Head of caudate nucleus (tissue), 42 donors: Measurements from ENCODE around the gene ENO3.
"Not testable (repeated sequence)": the region's sequence is repeated elsewhere in the genome, so short reads cannot be mapped to it uniquely, and the experiment has no call there.

ENCODE experiments used
- DNase-seq, 42 donors: peaks; one replicate each; pipeline versions ENCODE4 v3.0.0 to v3.0.0-alpha.2; 2020 to 2021; ENCODE audit warnings: mixed read lengths in 7 of 42
- intact Hi-C: fragments of 100-400 bp; cut with DNase I; formaldehyde crosslinking; loops from one replicate; pipeline ENCODE4 v1.15.0; 2022

The ENO3 gene

GRCh38 chr17:4950746-4951204, at the start of gene ENO3:
TSS of gene ENO3 (plus strand) at chr17:4951119. CDS start at chr17:4951830, 711 bp downstream.
- intact Hi-C loops: no loop called here
- DNase-seq: no peak

DNA sequence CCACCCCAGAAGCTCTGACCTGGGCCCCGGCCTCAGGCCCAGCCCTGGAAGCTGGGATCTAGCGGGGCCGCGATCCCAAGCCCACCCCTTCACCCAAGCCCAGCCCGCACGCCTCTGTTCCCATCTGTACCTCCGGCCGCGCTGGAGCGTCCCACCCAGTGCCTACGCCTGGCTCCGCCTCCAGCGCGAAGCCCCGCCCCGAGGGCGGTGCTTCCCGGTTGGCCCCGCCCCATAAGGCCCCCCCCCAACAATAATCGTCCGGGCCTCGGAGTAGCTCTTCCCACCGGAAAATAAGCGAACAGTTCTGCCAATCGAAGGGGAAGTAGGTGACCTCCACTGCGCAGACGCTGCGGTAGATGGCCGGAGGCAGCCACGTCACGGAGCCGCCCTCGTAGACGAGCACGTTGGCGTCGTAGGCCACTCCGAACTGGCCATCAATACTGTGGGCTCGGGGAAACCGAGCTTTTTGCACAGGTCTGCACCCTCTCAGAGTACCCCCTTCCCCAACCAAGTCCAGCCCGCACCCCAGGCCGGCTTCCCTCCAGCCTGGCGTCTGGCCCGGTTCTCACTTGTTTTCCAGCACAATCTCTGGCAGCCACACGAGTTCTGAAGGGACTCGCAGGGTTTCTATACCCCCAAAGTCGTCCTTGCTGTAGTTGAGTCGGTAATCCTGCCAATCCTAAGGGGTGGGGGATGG, 49.1 kb upstream of the ENO3 start:
- DNase-seq: peak in 27 of 42 donors; percentile 27 to 71 (median 48)
- intact Hi-C loops: loop anchor here (10.0 kb wide), 1 partner anchor 163 kb away; no protein-coding TSS in a partner anchor

GRCh38 chr17:4902540-4902939, 48.4 kb upstream of the ENO3 start:
- intact Hi-C loops: loop anchor here (10.0 kb wide), 1 partner anchor 162 kb away; no protein-coding TSS in a partner anchor
- DNase-seq: no peak

- intact Hi-C loops: loop anchor here (10.0 kb wide), 1 partner anchor 162 kb away; no protein-coding TSS in a partner anchor
- peak; percentile 29 to 95 (median 82) for DNase-seq
These were observed 47.7 kb upstream of the ENO3 start, which contains the start of gene CHRNE for GRCh38 chr17:4903051-4903818. TSS of gene CHRNE (minus strand) at chr17:4903098. CDS start at chr17:4903063, 35 bp downstream.

- intact Hi-C loops: loop anchor here (10.0 kb wide), 1 partner anchor 158 kb away; no protein-coding TSS in a partner anchor
- not testable (repeated sequence) for DNase-seq
These were observed 44.3 kb upstream of the ENO3 start for GRCh38 chr17:4906642-4907041.

DNA sequence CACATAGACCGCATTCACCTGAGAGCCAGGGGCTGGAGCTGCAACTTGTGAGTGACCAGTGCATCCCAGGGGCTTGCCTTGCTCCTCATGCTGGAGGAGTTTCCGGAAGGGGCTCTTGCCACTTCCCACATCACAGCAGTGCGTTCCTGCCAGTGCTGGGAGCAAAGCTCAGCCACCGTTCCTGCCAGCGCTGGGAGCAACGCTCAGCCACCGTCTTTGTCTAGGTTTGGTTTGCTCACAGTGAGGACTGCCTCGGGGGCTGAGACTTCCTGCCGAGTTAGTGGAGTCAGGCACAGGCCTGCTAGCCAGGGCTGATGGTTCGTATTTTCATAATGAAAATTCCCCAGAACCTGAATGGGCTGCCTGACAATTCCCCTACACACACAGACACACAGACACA, 42.6 kb upstream of the ENO3 start:
- peak in 2 of 42 donors; percentile 28 to 48 for DNase-seq
- intact Hi-C loops: loop anchor here (10.0 kb wide), 1 partner anchor 156 kb away; no protein-coding TSS in a partner anchor

DNA sequence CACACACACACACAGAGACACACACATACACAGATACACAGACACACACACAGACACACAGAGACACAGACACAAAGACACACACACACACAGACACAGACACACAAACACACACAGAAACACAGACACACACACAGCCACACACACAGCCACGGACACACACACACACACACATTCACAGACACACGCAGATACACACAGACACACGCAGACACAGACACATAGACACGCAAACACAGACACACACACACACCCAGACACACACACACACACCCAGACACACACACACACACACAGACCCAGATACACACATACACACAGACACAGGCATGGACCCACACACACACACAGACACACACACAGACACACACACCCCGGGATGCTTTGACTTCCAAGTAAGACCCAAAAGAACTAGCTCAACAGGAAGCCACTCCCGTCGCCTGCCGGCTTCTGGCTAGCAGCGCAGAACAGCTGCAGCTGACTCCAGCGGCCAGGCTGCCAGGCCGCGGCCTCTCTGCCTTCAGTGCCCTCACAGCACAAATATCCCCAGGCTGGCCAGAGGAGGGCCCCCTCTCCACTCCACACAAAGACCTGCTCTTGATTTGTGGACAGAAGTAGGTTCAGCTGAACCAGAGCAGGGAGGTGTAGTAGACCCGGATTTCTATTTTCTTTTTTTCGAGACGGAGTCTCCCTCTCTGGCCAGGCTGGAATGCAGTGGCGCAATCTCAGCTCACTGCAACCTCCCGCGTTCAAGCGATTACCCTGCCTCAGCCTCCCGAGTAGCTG, 42.0 kb upstream of the ENO3 start:
- DNase-seq: peak; percentile 67 to 93 (median 86)
- intact Hi-C loops: loop anchor here (10.0 kb wide), 1 partner anchor 156 kb away; no protein-coding TSS in a partner anchor

- DNase-seq: no peak
- intact Hi-C loops: no loop called here
These were observed 36.9 kb upstream of the ENO3 start for GRCh38 chr17:4913994-4914393.

GRCh38 chr17:4914551-4914950, 36.4 kb upstream of the ENO3 start:
- DNase-seq, intact Hi-C loops: not testable (repeated sequence)

- no peak for DNase-seq
- intact Hi-C loops: no loop called here
These were observed 31.3 kb upstream of the ENO3 start for GRCh38 chr17:4919511-4920047.

DNA sequence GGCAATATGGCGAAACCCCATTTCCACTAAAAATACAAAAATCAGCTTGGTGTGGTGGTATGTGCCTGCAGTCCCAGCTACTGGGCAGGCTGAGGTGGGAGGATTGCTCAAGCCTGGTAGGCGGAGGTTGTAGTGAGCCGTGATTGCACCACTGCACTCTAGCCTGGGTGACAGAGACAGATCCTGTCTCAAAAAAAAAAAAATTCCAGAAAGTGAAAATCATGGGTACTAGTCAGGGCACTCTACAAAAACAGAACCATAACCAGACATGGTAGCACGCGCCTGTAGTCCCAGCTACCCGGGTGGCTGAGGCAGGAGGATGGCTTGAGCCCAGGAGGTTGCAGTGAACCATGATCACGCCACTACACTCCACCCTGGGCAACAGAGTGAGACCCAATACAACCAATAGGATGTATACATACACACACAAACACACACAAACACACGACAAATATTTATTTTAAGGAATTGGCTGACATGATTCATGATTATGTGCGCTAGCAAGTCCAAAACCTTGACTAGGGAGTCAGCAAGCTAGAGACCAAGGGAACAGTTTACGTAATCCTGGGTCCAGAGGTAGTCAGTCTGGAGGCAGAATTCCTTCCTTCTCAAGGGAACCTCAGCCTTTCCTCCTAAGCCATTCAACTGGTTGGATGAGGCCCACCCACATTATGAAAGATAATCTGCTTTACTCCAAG, 30.4 kb upstream of the ENO3 start:
- DNase-seq: no peak
- intact Hi-C loops: no loop called here

- intact Hi-C loops: no loop called here
- DNase-seq: no peak
These were observed 29.6 kb upstream of the ENO3 start for GRCh38 chr17:4921320-4921719.

- peak in 1 of 42 donors; percentile 35 for DNase-seq
- intact Hi-C loops: not testable (repeated sequence)
These were observed 24.2 kb upstream of the ENO3 start for GRCh38 chr17:4926577-4927335.

GRCh38 chr17:4928881-4929280, 22.0 kb upstream of the ENO3 start:
- no peak for DNase-seq
- intact Hi-C loops: no loop called here

DNA sequence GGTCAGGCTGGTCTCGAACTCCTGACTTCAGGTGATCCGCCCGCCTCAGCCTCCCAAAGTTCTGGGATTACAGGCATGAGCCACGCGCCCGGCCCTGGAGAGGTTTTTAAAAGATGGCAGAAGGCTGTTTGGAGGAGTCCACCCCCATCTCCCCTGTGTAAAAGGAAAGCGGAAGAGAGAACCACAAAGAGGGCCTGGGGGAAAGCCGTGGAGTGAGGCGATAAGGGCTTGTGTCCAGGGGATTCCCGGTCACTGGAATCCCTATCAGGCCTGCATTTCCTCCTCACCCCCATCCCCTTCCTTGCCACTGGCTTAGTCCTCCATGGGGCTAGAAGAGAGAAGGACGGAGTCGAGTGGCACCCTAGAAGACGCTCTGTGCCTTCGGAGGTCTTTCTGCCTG, 19.0 kb upstream of the ENO3 start, which contains the start of gene GP1BA:
Gene GP1BA, plus strand, starts transcription at position 315 of the 400 bp plus-strand sequence. CDS start 328 bp downstream, outside the sequence.
- no peak for DNase-seq
- intact Hi-C loops: no loop called here

GRCh38 chr17:4932756-4933155, 18.2 kb upstream of the ENO3 start:
- no peak for DNase-seq
- intact Hi-C loops: no loop called here

- DNase-seq: no peak
- intact Hi-C loops: no loop called here
These were observed 17.3 kb upstream of the ENO3 start for GRCh38 chr17:4933646-4934045.
